Activated naive CD4-positive, alpha-beta T cell treated with Interleukin-2 at 50 U/mL for 16 hours (primary cell): ENCODE results near the gene TCHH.
"Not testable (repeated sequence)": the region's sequence is repeated elsewhere in the genome, so short reads cannot be mapped to it uniquely, and the experiment has no call there.

Experiments
- DNase-seq: peaks from one replicate; pipeline ENCODE4 v3.0.0-alpha.2; 2020

TCHH gene

DNA sequence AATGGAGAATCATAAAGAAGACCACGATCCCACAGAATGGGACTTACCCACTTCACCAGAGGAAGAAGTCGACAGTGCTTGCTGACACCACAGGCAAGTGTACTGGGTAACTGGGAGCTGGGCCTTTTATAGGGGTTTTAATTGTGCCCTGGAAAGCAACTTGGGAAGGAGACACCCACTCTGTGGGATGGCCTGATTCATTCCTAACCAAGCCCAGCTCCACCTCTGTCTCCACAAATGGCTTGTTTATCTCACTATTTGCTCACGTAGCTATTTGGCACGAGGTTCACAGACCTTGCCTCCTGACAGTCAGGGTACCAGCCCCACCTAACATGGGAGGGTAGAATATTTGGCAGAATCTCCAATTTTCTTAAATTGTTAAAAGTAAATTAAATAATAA, at the start of gene TCHH:
TSS of gene TCHH (minus strand) at position 101 of the 400 bp plus-strand sequence. CDS start 1,364 bp downstream, outside the sequence.
- DNase-seq, result no peak

DNA sequence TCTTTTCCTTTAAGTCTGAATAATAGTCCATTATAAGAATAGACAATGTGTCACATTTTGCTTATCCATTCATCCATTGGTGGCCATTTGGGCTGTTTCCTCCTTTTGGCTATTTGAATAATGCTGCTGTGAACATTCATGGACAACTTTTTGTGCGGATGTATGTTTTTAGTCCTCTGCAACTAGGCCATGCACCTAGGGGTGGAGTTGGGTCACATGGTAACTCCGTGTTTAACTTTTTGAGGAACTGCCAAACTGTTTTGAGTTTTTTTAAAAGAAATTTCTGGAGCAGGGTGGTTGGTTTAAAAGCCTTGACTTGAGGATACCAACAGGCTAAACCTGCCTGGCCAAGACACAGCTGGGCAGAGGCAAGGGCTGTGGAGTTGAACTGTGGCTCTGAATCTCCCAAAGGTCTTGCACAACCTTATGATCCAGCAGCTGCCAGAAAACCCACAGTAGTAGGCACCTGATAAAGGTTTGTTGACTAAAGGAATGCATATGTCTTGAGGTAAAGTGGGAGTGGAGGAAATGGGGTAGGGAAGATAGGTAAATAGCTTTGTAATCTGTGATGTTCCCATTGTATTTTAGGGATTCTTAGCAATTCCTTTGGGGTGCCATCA, 49.4 kb upstream of the TCHH start:
- no peak for DNase-seq

- DNase-seq, result no peak
These were observed 47.7 kb upstream of the TCHH start for GRCh38 chr1:152162792-152163463.

DNA sequence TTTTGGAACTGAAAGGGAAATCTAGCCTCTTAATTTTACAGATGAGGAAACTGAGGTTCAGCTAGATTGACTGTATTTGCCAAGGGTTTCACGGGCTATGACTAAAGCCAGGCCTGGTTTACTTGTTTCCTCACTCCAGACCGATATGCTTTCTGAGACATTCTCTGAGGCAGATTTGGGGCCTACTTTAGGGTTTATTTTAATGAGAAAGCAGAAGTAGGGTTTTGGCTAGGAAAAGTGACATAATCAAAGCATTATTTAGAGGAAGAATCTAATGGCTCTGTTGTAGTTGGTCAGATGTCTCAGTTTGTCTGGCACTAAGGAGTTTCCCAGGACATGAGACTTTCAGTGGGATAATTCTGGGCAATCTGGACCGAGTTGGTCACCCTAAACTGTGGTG, 45.3 kb upstream of the TCHH start:
- no peak for DNase-seq

GRCh38 chr1:152159144-152159543, 43.9 kb upstream of the TCHH start, which contains the start of gene RPTN:
TSS of gene RPTN (minus strand) at chr1:152159228. CDS start at chr1:152157889, 1,339 bp downstream.
- DNase-seq, result no peak

DNA sequence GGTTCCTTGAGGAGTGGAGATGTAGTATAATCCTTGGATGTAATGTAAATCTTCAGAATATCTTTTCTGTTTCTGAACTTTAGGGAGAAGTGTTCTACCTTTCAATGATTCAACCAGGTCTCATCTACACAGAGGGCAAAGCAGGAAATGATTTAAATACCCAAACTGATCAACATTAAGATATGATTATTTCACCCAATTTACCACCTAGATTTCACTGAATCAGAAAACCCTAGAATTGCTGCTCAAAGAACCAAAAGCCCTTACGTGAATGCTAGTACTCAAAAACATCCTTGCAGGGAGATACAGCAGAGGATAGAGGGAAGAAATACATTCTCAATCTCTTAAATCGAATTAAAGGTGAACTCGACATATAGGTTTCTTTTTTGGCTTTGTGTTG, 38.8 kb upstream of the TCHH start:
- no peak for DNase-seq

GRCh38 chr1:152151646-152152045, 36.4 kb upstream of the TCHH start:
- no peak for DNase-seq

DNA sequence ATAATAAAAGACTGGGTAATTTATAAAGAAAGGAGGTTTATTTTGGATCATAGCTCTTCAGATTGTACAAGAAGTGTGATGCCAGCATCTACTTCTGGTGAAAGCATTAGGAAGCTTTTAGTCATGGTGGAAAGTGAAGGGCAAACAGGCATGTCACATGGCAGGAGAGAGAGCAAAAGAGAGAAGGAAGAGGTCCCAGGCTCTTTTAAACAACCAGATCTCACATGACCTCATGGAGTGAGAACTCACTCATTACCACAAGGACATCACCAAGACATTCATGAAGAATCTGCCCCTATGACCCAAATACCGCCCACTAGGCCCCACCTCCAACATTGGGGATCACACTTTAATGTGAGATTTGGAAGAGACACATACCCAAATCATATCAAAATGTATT, 33.7 kb upstream of the TCHH start:
- no peak for DNase-seq

DNA sequence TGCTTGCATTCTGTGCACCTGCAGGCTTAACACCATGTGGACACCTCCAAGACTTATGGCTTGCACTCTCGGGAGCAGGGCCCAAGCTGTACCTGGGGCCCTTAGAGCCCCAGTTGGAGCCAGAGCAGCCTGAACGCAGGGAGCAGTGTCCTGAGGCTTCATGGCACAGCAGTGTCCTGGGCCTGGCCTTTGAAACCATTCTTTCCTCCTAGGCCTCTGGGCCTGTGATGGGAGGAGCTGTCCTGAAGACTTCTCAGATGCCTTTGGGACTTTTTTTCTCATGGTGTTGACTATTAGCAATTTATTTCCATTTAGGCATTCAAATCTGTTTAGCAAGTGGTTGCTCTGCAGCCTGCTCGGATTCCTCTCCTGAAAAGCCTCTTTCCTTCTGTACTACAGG, 32.8 kb upstream of the TCHH start:
- DNase-seq, result no peak

DNA sequence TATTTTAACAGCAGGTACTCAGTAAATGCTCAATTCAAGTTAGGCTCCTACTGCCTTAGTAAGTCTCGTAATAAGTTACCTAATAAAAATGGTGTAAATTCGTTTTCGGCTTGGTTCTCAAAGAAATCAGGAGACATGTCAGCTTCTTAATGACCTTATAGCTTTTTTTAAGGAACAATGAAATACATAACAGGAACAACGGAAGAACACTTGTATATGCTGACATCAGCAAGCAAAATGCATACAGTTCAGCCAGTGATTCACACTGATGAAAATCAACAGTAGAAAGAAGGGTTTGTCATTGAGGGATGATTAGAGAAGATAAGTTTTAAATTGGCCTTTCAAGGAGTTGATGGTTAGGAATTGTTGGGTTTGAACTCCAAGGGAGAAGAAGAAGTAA, 30.5 kb upstream of the TCHH start:
- no peak for DNase-seq

DNA sequence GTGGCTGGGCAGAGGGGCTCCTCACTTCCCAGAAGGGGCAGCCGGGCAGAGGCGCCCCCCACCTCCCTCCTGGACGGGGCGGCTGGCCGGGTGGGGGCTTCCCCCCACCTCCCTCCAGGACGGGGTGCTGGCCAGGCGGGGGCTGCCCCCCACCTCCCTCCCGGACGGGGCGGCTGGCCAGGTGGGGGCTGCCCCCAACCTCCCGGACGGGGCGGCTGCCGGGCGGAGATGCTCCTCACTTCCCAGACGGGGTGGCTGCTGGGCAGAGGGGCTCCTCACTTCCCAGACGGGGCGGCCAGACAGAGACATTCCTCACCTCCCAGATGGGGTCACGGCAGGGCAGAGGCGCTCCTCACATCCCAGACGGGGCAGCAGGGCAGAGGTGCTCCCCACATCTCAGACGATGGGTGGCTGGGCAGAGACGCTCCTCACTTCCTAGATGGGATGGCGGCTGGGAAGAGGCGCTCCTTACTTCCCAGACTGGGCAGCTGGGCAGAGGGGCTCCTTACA, 29.5 kb upstream of the TCHH start:
- DNase-seq, result not testable (repeated sequence)

DNA sequence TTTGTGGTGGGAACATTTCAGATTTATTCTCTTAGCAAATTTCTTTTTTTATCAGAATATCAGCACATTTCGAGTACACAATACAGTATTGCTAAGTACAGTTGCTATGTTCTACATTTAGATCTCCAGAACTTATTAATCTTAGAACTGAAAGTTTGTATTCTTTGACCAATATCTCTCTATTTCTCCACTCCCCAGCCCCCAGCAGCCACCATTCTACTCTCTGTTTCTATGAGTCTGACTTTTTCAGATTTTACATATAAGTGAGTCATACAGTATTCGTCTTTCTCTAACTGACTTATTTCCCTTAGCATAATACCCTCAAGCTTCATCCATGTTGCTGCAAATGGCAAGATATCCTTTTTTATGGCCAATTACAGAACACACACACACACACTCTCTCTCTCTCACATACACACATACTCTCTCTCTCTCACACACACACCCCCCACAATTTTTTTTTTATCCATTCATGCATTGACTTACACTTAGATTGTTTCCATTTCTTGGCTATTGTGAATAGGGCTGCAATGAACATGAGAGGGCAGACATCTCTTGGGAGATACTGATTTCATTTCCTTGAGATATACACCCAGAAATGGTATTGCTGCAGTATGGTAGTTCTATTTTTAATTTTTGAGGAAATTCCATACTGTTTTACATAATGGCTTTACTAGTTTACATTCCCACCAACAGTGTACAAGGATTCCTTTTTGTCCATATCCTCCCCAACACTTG, 28.1 kb upstream of the TCHH start:
- peak; percentile 27 for DNase-seq

- DNase-seq, result no peak
These were observed 26.8 kb upstream of the TCHH start for GRCh38 chr1:152141971-152142584.

DNA sequence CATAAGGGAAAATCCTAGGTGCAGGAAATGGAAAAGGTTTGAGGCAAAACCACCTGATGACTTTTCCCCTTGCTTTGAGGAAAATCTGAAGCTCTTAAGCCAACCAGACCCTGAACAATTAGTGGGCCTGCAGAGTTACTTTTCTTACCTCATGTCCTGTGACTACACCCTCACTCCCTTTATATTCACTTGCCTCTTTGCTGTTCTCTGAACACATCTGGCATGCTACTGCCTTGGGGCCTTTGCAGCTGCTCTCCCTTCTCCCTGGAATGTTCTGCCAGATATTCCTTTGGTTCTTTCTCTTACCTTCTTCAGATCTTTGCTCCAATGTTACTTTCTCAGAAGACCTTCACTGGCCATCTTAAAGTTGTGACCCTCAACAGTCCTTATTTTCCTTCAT, 22.0 kb upstream of the TCHH start:
- DNase-seq, result no peak

GRCh38 chr1:152130186-152130585, 14.9 kb upstream of the TCHH start:
- DNase-seq, result no peak

GRCh38 chr1:152127673-152128072, 12.4 kb upstream of the TCHH start:
- no peak for DNase-seq

- DNase-seq, result no peak
These were observed 10.7 kb upstream of the TCHH start for GRCh38 chr1:152125834-152126443.

DNA sequence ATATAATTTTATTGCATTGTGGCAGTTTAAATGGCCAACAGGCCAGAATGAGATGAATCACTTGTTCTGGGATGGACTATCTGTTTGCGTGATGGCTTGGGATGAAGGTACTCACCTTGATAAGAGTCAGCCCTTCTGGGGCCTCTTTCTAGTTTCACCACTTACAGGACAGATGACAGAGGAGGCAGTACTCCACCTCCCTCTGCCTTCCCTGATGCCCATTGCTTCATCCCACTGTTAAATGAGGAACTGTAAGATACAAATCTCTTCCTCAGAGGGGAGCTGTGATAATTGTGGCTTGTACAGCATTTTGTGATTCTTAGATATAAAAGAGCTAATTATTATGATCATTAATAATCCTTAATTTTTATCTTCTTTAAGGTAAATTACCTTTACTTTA, 3.7 kb upstream of the TCHH start:
- no peak for DNase-seq

DNA sequence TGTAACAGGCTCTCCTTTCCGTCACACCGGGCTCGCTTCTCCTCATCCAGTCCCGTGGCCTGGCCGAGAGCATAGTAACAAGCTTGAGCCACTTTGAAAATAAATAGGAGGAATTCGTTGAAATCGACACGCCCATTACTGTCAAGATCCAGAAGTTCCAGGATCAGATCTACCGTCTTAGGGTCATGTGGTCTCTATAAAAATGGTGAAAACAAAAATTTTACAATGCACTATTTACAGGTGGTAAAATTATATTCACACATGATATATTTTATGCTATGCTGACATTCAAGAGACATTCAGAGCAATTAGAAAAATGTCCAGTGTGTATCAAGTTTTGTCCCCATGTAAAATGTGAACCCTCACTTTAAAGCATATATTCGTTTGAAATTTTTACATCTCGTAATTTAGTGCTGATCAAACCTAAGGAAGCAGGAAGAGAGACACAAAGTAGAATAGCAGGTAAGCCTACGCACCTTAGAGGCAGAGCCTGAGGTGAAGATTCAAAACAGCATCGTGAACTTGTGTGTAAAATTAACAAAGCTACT, 2.3 kb downstream of the TCHH start:
- DNase-seq, result no peak

DNA sequence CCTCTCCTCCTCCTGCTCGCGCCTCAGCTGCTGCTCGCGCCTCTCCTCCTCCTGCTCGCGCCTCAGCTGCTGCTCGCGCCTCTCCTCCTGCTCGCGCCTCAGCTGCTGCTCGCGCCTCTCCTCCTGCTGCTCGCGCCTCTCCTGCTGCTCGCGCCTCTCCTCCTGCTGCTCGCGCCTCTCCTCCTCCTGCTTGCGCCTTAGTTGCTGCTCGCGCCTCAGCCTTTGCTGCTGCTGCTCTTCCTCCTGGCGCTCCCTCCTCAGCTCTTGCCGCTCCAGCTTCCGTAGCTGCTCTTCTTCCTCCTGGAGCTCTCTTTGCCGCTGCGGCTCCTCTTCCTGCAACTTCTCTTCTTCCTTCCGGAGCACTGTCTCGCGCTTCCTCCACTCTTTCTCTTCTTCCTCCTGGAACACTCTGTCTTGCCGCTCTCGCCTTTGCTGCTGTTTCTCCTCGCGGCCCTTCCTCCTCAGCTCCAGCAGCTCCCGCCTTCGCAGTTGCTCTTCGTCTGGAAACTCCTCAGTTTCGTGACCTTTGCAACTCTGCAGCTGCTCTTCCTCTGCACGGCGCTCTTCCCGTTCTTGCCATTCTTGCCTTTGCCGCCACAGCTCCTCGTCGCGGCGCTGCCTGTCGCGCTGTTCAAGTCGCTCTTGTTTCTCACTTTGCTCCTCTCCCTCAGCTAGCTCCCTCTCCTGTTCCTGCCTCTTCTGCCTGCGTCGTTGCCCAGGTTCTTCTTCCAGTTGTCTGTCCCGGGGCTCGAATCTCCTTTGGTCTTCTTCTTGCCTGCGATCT, 3.0 kb downstream of the TCHH start:
- DNase-seq, result no peak

- peak; percentile 26 for DNase-seq
These were observed 3.7 kb downstream of the TCHH start for GRCh38 chr1:152111515-152111968.
